Measurements from ENCODE around the gene MTX1.
A peak's percentile ranks its signal among the peaks of the same experiment; 100 is the strongest.
"Not testable (repeated sequence)": the region's sequence is repeated elsewhere in the genome, so short reads cannot be mapped to it uniquely, and the experiment has no call there.

MTX1 gene

GRCh38 chr1:155189926-155190325, 18.6 kb upstream of the MTX1 start:
- DNase-seq = not testable (repeated sequence)

GRCh38 chr1:155191904-155192303, 16.6 kb upstream of the MTX1 start:
- DNase-seq = no peak

GRCh38 chr1:155192346-155193274, 15.9 kb upstream of the MTX1 start:
- DNase-seq = peak in 1 of 4 experiments; percentile 6

GRCh38 chr1:155193275-155193990, 15.1 kb upstream of the MTX1 start:
- DNase-seq = peak; percentile 87 to 93 (median 90)

- not testable (repeated sequence) for DNase-seq
Observed at GRCh38 chr1:155193991-155194240, 14.6 kb upstream of the MTX1 start.

GRCh38 chr1:155195201-155196102, 13.0 kb upstream of the MTX1 start:
- peak in 1 of 4 experiments; percentile 4 for DNase-seq

- DNase-seq = peak in 1 of 4 experiments; percentile 8
Observed at GRCh38 chr1:155196103-155196892, 12.2 kb upstream of the MTX1 start.

- peak in 1 of 4 experiments; percentile 1 for DNase-seq
Observed at GRCh38 chr1:155196893-155197638, 11.4 kb upstream of the MTX1 start.

GRCh38 chr1:155197901-155198546, 10.5 kb upstream of the MTX1 start:
- DNase-seq = no peak

GRCh38 chr1:155198547-155198906, 10.0 kb upstream of the MTX1 start:
- DNase-seq = no peak

GRCh38 chr1:155199792-155200191, 8.7 kb upstream of the MTX1 start:
- peak in 1 of 4 experiments; percentile 1 for DNase-seq

- peak in 1 of 4 experiments; percentile 1 for DNase-seq
Observed at GRCh38 chr1:155200920-155201319, 7.6 kb upstream of the MTX1 start.

GRCh38 chr1:155202198-155202597, 6.3 kb upstream of the MTX1 start:
- DNase-seq = no peak

GRCh38 chr1:155202731-155203515, 5.6 kb upstream of the MTX1 start:
- no peak for DNase-seq

GRCh38 chr1:155205035-155205434, 3.5 kb upstream of the MTX1 start:
- no peak for DNase-seq

GRCh38 chr1:155205969-155206593, 2.4 kb upstream of the MTX1 start:
- no peak for DNase-seq

GRCh38 chr1:155206891-155207805, 1.3 kb upstream of the MTX1 start:
- peak; percentile 78 to 90 (median 82) for DNase-seq
